Activated CD8-positive, alpha-beta memory T cell treated with anti-CD3 and anti-CD28 coated beads, Interleukin-2, amount 50 U/mL, for 1 hour (primary cell): ENCODE data around the gene PFDN6.

ENCODE experiments used
- DNase-seq: peaks from one replicate; pipeline ENCODE4 v3.0.0-alpha.2; 2020; ENCODE audit errors: extremely low read depth

PFDN6 gene

GRCh38 chr6:33317419-33317668 lies 27.9 kb downstream of the PFDN6 start:
- DNase-seq, result no peak

DNA sequence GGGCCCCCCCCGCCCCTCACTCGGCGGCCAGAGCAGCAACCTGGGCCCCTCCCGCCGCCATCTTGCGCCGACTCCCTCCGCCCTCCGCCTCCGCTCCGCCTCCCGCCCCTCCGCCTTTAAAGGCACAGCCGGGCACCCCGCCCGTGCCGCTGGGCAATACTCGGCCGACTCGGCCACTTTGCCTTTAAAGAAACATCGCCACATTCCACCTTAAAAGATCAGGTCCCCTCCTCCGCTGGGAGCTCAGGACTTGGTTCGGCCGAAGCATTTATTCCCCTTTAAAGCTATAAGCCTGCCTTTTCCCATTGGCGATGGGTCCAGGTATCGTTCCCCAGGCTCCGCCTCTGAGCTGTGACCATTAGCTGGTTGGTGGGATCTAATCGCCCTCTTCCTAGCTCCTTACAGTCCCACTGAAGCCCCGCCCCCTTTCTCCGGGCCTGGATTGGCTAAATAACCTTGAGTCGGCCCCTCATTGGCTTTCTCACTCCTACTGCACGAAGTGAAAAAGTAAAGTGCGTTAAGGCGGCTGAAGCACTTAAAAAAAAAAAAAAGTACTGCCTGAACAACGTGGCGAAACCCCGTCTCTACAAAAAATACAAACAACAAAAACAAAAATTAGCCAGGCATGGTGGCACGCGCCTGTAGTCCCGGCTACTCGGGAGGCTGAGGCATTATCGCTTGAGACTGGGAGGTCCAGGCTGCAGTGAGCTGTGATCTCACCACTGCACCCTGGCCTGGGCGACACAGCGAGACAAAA lies 28.4 kb downstream of the PFDN6 start, which contains the start of gene ZBTB22:
TSS of gene ZBTB22 (minus strand) at position 76 of the 757 bp plus-strand sequence. CDS start 828 bp downstream, outside the sequence.
- peak; percentile 96 for DNase-seq

GRCh38 chr6:33318426-33319073 lies 29.1 kb downstream of the PFDN6 start:
- DNase-seq, result no peak

- no peak for DNase-seq
Measured at GRCh38 chr6:33319939-33320314, 30.5 kb downstream of the PFDN6 start.

DNA sequence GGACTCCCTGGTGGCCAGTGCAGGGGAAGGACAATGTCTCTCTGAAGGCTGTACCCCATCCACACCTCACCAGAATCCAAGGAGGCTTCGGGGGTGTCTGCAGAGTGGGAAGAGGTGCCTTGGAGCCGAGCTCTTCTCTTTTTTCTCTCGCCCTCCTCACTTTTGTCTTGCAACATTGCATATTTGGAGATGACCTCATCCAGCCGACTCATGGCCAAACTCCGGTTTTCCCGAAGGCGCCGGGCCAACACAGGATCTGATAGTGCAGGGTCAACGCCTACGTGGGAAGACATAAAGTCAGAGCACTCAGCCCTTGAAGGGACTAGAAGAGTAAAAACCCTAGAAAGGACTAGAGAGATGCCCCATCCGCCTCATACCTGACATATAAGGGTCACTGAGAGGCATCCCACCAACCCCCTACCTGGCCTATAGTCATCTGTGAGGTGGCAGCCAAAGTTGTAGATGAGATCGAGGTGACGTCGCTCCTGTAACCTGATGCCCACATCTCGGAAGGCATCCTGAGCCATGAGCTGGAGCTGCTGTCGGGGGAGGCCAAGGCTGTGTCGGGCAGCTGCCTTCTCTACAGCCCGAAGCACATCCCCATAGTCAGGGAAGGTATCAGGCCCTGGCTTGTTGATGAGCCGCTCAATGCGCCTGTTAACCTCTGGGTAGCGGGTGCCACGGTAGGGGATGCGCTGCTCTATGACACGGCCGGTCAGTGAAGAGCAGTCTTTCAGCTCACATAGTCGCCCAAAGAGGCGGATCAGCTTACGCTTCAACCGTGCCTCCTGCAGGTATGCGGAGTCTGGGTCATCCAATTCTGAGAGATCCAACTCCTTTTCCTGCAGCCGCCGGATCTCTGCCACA lies 31.1 kb downstream of the PFDN6 start:
- DNase-seq, result no peak

DNA sequence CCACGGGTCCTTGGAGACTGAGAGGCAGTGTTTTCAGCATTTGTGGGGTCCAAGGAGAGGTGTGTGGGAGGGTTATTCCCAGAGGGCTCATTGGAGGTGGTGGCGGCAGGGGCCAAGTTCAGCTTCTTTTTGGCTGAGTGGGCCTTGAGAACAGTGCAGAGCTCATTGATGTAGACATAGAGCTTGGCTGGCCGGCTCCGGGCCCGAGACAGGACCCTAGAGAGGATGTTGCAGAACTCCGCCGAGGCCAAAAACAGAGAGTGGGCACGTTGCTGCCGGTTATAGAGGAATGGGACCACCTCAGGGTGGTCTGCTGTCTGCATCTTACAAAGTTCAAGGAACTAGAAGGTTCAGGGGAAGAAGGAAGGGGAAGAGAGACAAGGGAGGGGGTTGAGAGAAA lies 31.8 kb downstream of the PFDN6 start:
- no peak for DNase-seq

GRCh38 chr6:33323623-33323948 lies 34.2 kb downstream of the PFDN6 start:
- no peak for DNase-seq

- DNase-seq, result no peak
Measured at GRCh38 chr6:33324125-33324524, 34.7 kb downstream of the PFDN6 start.

DNA sequence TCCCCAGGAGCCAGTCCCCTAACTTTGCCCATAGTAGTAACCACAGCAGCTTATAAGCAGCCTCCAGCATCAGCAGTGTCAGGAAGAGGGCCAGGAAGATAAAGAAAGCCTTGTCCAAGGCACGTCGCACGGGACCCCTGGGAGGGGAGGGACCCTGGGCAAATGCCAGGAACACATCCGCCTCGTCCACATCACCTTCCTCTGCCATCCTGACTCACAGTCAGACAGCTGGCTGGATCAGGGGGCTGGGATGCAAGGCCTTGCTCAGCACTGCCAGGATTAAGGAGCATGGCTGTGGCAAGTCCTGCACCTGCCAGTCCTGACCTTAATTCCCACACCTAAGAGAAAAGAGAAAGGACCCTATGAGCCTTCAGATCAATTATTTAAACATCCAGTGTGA lies 39.7 kb downstream of the PFDN6 start:
- no peak for DNase-seq

GRCh38 chr6:33330736-33331135 lies 41.3 kb downstream of the PFDN6 start:
- no peak for DNase-seq

- DNase-seq, result no peak
Measured at GRCh38 chr6:33333666-33334065, 44.3 kb downstream of the PFDN6 start.

DNA sequence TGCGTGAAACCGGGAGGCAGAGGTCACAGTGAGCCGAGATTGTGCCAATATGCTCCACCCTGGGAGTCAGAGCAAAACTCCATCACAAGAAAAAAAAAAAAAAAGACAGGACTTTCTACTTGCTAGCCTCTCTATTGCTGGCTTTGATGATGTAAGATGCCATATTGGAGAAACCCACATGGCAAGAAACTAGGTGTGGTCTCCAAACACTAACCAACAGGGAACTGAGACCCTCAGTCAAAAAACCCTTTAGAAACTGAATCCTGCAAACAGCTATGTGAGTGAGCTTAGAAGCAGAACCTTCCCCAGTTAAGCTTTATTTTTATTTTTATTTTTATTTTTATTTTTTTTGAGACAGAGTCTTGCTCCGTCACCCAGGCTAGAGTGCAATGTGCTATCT lies 46.5 kb downstream of the PFDN6 start:
- DNase-seq, result no peak

DNA sequence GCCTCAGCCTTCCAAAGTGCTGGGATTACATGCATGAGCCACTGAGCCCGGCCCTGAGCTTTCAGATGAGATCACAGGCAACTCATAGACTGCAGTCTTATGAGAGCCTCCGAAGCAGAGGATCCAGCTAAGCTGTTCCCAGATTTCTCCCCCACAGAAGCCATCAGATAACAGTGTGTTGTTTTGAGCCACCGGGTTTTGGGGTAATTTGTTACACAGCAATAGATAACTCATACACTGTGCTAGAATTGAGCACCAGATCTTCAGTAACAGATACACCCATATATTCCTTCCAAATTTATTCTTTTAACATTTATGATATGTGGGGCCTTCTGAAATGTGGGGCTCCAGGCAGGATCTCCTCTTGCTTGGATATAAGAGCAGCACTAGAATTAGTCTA lies 47.1 kb downstream of the PFDN6 start:
- DNase-seq, result no peak

DNA sequence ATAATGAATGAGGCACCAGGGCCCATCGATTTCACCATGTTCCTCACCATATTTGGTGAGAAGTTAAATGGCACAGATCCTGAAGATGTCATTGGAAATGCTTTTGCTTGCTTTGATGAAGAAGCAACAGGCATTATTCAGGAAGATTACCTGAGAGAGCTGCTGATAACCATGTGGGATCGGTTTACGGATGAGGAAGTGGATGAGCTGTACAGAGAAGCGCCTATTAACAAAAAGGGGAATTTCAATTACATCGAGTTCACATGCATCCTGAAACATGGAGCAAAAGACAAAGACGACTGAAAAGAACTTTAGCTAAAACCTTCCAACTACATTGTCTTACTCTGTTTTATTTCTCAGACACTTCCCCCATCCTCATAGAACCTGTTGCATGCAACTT lies 49.8 kb downstream of the PFDN6 start:
- DNase-seq, result no peak
